GM13976 (cell line): ENCODE results near the gene WRAP53.

Experiments used
- DNase-seq: peaks from one replicate; pipeline ENCODE4 v3.0.0; 2012; ENCODE audit warnings: low spot score
- CTCF ChIP-seq: IDR thresholded peaks from 2 replicates; pipeline ENCODE4 v1.5.1; 2012; ENCODE audit warnings: borderline replicate concordance, mild to moderate bottlenecking; ENCODE audit not compliant: insufficient read depth; ENCODE audit errors: extremely low read depth, missing control alignments, control extremely low read depth
- in situ Hi-C: fragments of 300-500 bp; cut with MboI; formaldehyde crosslinking; loops from one replicate; pipeline ENCODE4 v1.12.0; 2022; ENCODE audit warnings: low sequenced_read_pairs, mixed read lengths, inconsistent platforms; ENCODE audit not compliant: unreplicated experiment

The WRAP53 gene

GRCh38 chr17:7688808-7689316, 585 bp downstream of the WRAP53 start:
- no peak for DNase-seq
- TF ChIP-seq CTCF, result no peak
- in situ Hi-C loops, result no loop called here

- no peak for DNase-seq
- no peak for TF ChIP-seq CTCF
- in situ Hi-C loops, result no loop called here
Measured at GRCh38 chr17:7695586-7695985, 7.3 kb downstream of the WRAP53 start.

GRCh38 chr17:7697828-7698588, 9.7 kb downstream of the WRAP53 start:
- TF ChIP-seq CTCF, result no peak
- no peak for DNase-seq
- in situ Hi-C loops, result no loop called here

GRCh38 chr17:7700510-7700909, 12.2 kb downstream of the WRAP53 start:
- no peak for DNase-seq
- in situ Hi-C loops, result no loop called here
- no peak for TF ChIP-seq CTCF

- no peak for TF ChIP-seq CTCF
- DNase-seq, result no peak
- in situ Hi-C loops, result no loop called here
Measured at GRCh38 chr17:7701681-7702080, 13.4 kb downstream of the WRAP53 start.

GRCh38 chr17:7702776-7703175, 14.5 kb downstream of the WRAP53 start:
- in situ Hi-C loops, result no loop called here
- no peak for DNase-seq
- no peak for TF ChIP-seq CTCF
